ENCODE results near the gene TINCR.
A peak's percentile ranks its signal among the peaks of the same experiment; 100 is the strongest.

TINCR gene

DNA sequence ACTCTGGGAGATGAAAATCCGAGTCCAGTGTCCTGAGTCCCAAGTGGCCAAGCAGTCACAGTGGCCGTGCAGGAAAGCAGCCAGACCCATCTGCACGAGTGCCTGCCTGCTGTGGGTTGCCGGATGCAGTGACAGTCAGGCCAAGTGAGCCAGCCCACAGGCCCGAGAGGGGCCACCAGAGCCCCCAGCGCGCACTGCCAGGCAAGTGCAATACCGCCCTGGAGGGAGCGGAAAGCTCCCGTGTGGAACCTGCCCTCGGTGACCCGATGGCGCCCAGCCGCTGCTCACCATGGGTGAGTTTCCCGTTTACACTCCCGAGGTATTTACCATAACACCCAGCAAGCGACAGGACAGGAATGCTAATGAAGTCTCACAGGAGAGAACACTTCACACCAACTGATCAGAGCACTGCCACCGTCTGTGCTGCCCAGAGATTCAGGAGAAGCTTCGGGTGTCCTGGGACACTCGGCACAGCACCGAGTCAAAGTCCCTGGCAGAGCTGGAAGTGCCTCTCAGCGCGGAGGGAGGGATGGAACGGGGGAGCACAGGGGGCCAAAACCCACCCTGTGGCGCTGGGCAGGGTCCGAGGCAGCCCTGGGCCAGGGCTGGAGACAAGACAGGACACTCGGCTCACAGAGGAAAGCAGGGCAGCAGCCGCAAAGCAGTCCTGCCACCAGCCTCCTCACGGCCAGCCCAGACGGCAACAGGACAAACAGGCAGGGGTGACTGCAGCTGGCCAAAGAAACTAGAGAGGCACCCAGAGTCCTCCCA is 21.3 kb upstream of the TINCR start:
- no peak for DNase-seq

DNA sequence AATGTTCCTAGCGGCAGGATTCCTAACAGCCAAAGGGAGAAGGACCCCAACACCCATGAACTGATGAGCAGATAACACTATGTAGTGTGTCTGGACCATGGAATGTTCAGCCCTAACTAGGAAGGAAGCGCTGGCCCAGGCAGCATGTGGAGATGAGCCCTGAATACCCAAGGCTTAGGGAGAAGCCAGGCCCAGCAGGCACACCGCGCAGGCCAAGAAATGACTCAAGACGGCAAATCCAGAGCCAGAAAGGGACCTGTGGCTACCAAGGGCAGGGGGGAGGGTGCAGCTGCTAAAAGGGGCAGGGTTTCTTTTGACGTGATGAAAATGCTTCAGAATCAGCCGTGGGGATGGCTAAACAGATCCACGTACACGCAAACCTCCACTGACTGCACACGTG is 20.7 kb upstream of the TINCR start:
- DNase-seq: peak; percentile 34

DNA sequence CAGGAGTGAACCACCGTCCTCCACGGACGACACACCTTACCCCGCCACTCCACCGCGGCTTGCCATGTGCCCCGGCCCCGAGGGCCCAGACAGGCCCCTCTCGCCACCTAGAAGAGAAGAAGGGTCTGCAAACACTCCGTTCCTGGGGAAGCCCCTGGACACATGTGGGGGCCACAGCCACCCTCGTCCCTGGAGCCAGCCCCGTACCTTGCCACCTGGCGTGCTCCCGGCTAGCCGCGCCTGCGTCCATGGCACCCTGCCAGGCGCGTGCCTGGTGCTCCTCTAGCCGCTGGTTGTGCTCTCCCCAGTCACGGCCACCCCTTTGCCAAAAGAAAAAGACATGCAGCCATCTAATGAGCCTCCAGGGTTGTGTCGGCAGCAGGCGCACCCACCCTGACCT is 19.9 kb upstream of the TINCR start:
- no peak for DNase-seq

DNA sequence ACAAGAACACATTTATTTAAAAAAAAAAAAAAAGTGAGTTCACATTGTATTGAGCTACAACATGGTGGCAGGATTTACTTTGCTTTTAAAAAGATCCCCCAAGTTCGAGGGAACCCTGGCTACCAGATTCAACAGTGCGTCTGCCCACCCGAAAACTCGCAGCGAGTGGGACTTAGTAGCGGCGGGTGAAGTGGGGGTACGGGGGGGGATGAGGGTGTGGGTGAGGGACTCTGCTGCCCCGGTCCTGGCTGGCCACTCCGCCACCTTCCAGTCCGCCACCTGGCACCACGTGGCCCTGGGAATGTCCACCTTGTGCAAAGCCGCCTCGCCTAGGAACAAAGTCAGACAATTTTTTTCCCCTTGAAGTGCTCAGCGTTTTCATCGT is 19.3 kb upstream of the TINCR start:
- no peak for DNase-seq

DNA sequence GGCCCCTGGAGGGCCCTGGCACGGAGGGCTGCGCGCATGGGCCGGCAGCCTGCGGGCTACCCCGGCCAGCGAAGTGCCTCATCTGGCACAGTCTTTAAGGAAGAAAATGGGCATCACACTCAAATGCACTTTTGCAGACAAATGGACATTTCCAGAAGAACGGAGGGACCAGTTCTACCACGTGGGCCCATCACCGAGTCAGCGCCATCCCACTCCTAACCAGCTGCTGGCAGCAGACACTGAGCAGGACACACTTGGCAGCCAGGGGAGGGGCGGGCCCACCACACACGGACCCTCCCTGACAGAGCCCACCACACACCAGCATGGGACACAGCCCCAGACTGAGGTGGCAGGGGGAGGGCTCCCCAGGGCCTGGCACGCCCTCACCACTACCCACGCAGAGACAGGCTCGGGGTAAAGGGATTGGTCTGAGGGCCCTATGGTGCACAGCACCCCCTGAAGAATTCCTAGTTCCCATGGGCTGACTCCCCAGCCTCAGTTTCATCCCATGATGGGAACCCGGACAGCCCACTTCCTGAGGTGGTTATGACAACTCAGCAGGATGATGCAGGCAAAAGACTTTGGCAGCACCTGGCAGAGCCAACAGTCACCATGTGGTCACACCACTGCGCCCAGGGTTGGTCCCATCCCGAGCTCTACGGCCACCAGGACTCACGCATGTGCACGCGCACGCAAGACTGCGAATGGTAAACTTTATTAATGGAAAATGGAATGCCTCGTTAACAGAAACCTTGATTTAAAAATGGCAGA is 18.7 kb upstream of the TINCR start:
- DNase-seq: peak; percentile 56

DNA sequence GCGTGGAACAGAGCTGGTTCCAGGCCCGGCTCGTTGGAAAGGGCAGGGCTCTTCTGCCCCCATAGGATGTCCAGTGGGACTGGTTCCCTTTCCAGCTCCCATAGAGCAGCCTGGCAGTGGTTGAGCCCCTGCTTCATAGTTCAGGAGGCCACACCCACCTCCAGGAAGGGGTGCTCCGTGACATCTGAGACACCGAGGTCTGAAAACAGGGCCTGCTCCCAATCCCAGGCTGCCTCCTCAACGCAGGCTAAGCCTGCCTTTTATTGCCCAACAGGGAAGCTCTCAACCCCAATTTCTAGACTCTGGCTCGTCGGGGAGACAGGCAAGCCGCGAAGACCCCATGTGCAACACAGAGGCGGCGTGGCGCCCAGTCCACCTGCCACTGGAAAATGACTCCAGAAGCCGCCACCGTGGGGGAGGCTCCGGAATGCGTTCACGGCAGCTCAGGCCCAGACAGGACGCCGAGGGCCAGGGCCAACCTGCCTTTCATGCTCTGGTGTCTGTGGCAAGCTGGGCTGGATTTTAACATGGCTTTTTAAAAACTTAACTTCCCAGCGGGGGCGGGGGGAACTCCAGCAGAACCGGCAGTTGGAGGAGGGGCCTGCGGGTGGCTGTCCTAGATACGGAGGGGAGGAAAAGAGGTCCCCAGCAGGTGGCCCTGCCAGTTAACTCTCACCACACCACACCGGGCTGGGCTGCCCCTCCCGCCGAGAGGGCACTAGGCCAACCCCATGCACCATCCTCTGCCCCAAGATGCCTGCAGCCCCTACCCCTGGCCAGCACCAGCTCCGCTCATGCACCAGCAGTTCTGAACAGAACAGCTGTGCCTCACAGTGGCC is 17.9 kb upstream of the TINCR start:
- DNase-seq: peak; percentile 56

DNA sequence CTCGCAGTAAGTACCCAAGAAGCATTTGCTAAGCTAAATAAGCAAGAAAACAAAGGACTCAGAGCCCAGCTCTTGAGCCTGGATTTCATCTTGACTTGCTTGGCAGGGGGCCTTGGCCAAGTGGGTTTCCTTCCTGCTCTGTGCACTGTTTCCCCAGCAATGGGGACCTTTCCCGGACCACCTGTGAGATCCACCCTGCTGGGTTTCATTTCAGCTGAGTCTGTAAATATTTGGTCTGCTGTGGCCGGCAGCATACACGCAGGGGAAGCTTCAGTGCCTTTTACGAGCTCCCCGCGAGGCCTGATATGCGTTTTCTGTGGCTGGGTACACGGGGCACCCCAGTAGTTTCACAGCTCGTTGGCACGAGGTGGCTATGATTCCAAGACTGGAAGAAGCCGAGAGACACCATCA is 12.4 kb upstream of the TINCR start:
- no peak for DNase-seq

DNA sequence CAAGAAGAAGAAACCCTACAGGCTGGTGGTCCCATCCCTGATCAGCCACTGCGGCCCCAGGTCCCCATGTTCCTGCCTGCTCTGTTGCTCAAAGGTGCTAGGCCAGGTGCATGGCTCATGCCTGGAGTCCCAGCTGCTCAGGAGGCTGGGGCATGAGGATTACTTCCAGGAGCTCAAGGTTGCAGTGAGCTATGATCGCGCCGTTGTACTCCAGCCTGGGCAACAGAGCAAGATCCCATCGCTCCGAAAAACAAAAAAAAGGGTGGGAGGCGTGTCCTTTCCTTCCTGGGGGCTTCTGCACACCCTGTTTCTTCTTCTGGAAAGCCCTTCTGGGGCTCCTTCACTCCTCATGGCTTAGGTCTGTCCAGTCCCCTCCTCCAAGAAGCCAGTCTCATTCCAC is 11.9 kb upstream of the TINCR start:
- no peak for DNase-seq

DNA sequence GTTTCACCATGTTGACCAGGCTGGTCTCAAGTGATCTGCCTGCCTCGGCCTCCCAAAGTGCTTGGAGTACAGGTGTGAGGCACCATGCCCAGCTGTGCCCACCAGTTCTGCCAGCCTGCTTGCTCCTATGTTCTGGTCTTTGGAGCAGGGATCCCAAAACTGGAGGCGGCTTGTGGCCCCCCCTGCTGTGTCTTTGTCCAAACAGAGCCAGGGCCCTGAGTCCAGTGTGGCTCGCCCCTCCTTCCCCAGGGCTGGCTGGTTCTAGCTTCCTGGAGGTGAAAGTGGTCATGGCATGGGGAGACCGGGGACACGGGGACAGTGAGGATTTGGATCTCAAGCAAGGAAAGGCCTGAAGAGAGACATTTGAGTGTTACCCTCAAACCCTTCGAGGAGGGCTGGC is 11.5 kb upstream of the TINCR start:
- no peak for DNase-seq

DNA sequence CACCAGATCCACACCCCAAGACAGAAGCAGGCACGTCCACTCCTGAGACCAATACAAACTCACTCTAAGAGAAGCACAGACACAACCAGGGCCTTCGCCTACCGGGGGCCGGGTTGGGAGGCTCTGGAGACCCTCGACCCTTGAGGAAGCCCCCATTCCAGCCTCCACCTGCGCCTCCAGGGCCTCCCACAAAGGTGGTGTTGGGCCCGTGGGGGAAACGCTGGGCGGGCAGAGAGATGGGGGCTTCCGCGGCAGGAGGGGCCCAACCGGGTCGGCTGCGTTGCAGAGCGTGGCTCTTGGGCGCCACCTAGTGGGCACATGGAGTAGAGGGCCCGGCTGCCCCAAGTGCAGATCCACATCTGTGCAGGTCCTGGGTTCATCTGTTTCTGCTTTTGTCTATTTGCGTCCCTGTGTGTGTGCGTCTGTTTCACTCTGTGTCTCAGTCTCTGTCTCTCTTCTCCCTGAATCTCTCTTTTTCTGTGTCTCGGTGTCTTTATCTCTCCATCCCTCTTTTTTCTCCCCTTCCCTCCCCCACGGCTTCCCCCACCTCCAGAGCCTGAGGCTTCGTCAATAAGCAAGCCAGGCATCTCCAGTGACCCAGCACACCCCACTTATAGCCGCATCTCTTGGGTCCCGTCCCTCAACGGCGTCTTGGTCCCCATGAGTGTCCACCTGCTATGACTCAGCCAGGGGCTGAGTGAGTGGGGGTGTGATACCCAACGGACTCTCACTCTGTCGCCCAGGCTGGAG is 10.5 kb upstream of the TINCR start:
- peak; percentile 31 for DNase-seq

DNA sequence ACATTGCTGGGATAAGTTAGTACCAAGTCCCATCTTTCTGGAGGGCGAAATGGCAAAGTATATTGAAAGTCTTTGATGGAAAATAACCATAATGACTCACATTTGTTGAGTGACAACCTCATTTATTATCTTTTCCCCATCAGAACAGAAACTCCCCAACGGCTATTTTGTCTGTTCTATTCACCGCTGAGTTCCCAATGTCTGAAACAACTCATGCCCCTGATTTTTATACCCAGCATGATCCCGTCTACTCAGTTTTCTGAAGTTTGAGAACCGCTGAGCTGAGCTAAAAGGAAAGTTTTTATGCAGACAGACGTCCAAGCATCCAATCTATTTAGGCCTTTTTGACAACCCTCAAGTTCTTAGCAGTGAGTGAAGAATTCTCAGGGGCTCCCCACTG is 7.8 kb upstream of the TINCR start:
- DNase-seq: no peak

DNA sequence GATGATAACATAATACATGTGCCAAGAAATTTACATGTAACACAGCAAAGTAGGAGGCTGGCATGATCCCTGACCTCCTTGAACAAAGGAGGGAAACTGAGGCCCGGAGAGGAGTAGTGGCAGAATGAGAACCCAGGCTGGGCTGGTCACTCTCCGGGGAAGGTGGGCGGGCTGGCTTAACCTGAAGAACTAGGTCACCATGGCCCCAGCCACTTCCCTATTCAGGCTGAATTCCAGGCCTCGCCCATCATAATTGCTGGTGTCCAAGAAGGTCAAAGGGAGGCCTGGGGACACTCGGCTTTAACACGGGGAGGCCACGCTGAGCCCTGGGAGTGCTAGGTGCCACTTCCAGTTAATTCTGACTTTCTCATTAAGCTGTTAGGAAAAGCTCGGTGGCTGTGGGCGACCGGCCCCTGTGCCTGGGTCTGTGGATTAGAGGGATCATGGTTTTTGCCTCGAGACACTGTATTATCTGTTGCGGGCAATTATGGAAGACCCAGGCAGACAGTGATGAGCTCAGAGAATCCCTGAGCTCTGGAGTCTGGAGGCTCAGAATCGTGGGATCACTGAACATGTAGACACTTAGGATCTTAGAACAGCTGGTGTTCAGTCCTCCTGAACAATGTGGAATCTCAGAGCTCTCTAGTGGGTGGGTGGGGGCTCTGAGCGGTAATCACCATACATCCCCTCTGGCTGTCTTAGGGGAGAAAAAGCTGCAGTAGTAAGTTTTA is 5.0 kb upstream of the TINCR start:
- no peak for DNase-seq

DNA sequence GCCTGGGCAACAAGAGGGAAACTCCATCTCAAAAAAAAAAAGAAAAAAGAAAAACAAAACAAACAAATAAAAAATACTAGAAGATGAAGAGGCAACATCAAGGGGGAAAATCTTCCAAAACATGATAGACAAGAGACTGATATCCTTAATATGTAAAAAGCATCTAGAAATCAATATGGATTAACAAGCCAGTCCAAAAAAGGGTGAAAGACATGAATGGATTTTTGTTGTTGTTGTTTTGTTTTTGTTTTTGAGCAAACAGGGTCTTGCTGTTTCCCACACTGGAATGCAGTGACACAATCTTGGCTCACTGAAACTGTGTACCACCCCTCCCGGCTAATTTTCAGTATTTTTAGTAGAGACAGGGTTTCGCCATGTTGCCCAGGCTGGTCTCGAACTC is 4.0 kb upstream of the TINCR start:
- DNase-seq: no peak

DNA sequence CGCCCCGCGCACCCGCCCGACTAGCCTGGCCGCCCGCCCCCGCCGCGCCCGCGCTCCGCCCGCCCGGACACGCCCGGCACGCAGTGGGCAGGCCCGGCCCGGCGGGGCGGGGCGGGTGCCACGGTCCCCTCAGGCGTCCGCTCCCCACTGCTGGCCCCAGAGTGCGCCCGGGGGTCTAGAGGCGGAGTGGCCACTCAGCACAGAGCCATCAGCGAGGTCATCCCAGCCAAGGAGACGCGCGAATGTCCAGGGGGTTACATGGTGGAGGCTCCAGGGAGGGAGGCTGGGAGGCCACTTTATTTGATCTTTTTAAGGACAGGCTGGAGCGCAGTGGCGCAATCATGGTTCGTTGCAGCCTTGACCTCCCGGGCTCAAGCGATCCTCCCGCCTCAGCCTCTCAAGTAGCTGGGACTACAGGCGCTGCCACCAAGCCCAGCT is 236 bp upstream of the TINCR start:
- DNase-seq: no peak

DNA sequence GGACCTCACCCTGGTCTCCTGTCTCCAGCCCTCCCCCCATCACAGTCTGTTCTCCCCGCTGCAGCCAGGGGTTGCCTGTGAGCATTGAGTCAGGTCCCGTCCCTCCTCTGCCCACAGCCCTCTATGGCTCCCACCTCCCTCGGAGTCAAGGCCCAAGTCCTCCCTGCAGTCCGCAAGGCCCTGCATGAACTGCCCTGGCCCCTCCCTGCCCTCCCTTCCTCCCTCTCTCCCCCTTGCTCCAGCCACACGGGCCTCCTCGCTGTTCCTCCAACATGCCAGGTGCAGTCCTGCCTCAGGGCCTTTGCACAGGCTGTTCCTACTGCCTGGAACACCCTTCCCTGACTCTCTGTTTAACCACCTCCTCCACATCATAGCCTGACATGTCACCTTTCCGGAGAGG is 2.8 kb downstream of the TINCR start:
- no peak for DNase-seq

DNA sequence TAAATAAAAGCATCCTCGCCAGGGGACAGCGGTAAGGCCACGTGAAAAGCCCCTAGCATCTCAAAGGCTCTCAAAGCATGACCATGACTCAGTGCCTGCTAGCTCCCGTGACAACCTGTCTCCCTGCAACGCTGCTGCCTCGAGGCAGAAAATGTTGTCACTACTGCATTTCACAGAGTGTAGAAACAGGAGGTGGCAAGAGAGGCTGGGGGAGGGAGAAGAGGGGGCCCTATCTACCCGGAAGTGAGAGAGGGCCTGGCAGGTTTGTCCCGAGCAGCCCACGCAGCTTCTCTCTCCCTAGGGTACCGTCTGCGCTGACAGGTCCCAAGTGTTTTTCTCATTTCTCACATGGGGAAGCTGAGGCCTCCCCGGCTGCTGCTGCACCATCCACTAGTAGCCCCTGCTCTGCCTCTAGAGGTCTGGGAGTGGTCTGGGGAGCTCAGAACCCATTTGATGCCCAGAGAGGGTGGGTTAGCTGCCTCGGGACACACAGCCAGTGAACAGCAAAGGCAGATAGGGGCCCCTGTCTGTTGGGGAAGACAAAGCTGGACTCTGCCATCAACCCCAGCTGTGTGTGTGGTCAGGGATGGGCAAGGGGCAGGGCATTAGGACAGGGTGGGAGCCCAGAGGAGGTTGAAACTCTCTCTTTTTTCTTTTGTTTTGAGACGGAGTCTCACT is 3.7 kb downstream of the TINCR start:
- no peak for DNase-seq

DNA sequence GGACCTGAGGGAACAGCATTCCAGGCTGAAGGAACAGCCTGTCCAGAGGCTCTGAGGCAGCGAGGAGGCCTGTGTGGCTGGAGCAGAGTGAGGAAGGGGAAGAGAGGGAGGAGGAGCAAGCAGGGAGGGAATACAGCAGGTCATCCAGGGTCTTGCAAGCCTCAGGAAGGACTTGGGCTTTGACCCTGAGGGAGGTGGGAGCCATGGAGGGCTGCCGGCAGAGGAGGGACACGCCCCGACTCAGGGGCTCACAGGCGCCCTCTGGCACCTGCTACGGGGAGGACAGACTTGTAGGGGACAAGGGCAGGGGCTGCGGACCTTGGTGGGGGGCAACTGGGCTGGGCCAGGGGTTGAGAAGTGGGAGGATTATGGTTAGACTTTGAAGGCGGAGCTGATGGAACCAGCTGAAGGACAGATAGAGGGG is 4.7 kb downstream of the TINCR start:
- DNase-seq: no peak

DNA sequence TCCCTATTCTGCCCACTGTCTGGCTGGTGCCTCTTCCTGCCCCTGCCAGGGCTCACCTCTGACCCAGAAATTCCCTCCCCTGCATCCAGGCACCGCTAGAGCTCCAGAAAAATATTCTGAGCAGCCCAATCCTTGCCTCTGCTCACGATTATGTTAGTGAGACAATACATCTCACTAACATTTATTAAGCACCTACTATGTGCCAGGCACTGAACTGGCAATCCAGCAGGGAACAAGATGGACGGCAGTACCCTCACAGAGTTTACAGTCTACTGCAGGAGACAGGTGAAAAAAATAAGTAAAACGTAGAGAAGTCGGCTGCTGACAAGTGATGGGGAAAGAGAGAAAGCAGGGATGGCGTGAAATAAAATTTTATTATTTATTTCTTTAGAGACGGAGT is 5.5 kb downstream of the TINCR start:
- no peak for DNase-seq

DNA sequence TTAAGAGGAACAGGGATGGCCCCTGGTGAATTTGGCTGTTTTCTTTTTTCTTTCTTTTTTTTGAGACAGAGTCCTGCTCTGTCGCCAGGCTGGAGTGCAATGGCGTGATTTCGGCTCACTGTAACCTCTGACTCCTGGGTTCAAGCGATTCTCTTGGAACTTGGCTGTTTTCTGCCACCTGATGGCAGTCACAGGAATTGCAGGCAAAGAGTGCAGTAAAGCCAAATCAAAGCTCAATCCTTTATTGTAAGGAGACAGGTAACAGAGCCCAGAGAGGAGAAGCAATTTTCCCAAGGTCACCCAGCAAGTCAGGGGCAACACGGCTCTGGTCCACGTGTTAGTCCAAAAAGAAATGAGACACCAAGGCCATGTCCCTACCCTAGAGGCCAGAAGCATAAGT is 6.2 kb downstream of the TINCR start:
- no peak for DNase-seq

DNA sequence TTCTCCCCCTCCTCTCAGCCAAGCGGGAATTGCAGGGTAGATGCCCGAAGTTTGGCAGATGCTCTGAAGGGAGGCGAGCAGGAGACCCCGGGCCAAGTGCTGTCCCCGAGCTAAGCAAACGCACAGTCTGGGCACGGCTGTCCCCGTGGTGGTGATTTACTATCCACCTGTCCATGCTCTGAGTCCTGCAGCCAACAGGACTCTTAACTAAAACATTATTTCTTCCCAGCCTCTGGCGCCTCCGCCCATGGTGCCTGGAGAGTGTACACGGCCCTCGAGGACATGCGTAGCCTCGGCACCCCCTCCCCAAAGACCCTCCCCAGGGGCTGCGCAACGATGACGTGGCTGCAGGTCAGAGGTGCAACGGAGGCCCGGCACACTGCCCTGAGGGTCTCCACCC is 7.6 kb downstream of the TINCR start:
- DNase-seq: no peak

DNA sequence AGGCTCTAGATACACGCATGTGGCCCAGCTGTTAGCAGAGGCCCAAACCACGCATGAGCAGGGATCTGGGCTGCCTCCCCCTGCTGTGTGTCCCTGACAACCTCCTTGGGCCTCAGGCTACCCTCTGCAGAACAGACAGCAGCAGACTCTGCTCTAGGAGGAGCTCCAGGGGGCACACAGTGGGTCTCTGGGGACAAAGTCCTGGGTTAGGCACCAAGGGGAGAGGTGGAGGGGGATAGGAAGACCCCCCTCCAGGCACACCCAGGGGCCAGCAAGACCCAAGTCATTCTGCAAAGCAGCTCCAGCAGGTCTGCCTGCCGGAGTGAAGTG is 8.0 kb downstream of the TINCR start:
- no peak for DNase-seq
